ENCODE measurements around the gene USP17L20. TPM values are rescaled to one million over a fixed set of nuclear protein-coding genes. Genes with fewer than 3 reads are reported as not detected.
A peak's percentile ranks its signal among the peaks of the same experiment; 100 is the strongest.
"Not testable (repeated sequence)": the region's sequence is repeated elsewhere in the genome, so short reads cannot be mapped to it uniquely, and the experiment has no call there.

Gene USP17L20
- total RNA-seq, 1 donor from 2014 or later, result not detected

DNA sequence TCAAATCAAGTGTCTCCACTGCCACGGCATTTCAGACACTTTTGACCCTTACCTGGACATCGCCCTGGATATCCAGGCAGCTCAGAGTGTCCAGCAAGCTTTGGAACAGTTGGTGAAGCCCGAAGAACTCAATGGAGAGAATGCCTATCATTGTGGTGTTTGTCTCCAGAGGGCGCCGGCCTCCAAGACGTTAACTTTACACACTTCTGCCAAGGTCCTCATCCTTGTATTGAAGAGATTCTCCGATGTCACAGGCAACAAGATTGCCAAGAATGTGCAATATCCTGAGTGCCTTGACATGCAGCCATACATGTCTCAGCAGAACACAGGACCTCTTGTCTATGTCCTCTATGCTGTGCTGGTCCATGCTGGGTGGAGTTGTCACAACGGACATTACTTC is 27.7 kb upstream of the USP17L20 start:
- not testable (repeated sequence) for DNase-seq (ENCODE audit: low read depth); H3K27me3 Mint-ChIP-seq (ENCODE audit: low read depth, unreplicated experiment); H3K4me1 Mint-ChIP-seq (ENCODE audit: low read depth, unreplicated experiment); H3K4me2 ChIP-seq (ENCODE audit: low read length); H3K9me3 ChIP-seq (ENCODE audit: insufficient read depth, low read depth, low read length); H3K4me1 ChIP-seq (ENCODE audit: insufficient read depth, low read length); H3K27ac Mint-ChIP-seq (ENCODE audit: unreplicated experiment); FAIRE-seq; H3K4me3 Mint-ChIP-seq (ENCODE audit: unreplicated experiment); H3K27me3 ChIP-seq (ENCODE audit: insufficient read depth, low read length); H3K9ac ChIP-seq (ENCODE audit: low read length); H3K36me3 Mint-ChIP-seq (ENCODE audit: low read depth, unreplicated experiment); H3K36me3 ChIP-seq (ENCODE audit: insufficient read depth, low read length); H4K20me1 ChIP-seq (ENCODE audit: insufficient read depth, low read length); H3K79me2 ChIP-seq (ENCODE audit: insufficient read depth, low read length); H3K4me3 ChIP-seq (ENCODE audit: insufficient read depth, low read depth, low read length); H2AFZ ChIP-seq (ENCODE audit: low read depth, low read length); H3K27ac ChIP-seq (ENCODE audit: low read depth, low read length); H3K9me3 Mint-ChIP-seq (ENCODE audit: unreplicated experiment)

DNA sequence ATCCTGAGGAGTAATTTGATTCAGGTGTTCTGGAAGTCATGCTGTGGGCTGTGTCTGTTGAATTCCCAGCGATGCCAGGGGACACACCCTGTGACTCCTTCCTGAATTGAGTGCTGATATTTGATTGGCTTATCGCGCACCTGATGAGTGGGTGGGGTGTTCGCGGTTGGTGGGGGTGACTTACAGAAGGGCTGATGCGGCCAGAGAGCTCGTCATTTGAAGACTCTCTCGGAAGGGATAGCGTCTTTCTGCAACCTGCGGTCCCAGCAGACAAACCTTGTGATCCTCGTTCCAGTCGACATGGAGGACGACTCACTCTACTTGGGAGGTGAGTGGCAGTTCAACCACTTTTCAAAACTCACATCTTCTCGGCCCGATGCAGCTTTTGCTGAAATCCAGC is 23.8 kb upstream of the USP17L20 start, which contains the start of gene USP17L15:
TSS of gene USP17L15 (plus strand) at position 301 of the 400 bp plus-strand sequence. CDS start at position 301, 0 bp downstream.
- not testable (repeated sequence) for H3K9me3 Mint-ChIP-seq (ENCODE audit: unreplicated experiment); H4K20me1 ChIP-seq (ENCODE audit: insufficient read depth, low read length); H3K4me2 ChIP-seq (ENCODE audit: low read length); DNase-seq (ENCODE audit: low read depth); FAIRE-seq; H3K4me1 ChIP-seq (ENCODE audit: insufficient read depth, low read length); H3K9me3 ChIP-seq (ENCODE audit: insufficient read depth, low read depth, low read length); H3K27ac ChIP-seq (ENCODE audit: low read depth, low read length); H3K27me3 ChIP-seq (ENCODE audit: insufficient read depth, low read length); H3K36me3 ChIP-seq (ENCODE audit: insufficient read depth, low read length); H2AFZ ChIP-seq (ENCODE audit: low read depth, low read length); H3K4me1 Mint-ChIP-seq (ENCODE audit: low read depth, unreplicated experiment); H3K4me3 ChIP-seq (ENCODE audit: insufficient read depth, low read depth, low read length); H3K79me2 ChIP-seq (ENCODE audit: insufficient read depth, low read length); H3K4me3 Mint-ChIP-seq (ENCODE audit: unreplicated experiment); H3K9ac ChIP-seq (ENCODE audit: low read length); H3K36me3 Mint-ChIP-seq (ENCODE audit: low read depth, unreplicated experiment); H3K27ac Mint-ChIP-seq (ENCODE audit: unreplicated experiment); H3K27me3 Mint-ChIP-seq (ENCODE audit: low read depth, unreplicated experiment)

DNA sequence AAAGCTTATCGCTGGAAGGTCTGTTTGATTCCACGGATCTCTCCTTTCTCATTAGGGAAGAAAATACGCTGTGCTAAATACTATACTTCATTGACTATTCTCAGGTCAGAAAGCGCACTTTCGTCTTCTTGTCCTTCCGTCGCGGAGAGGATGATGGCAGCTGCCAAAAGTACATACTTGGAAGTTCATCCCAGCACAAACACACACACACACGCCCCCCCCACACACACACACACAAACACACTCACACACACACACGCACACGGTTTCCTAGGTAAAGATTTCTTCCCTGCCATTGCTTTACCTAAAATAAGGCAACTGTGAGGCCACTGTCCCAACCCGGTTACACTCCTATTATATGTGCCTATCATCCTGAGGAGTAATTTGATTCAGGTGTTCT is 19.5 kb upstream of the USP17L20 start:
- not testable (repeated sequence) for H3K36me3 ChIP-seq (ENCODE audit: insufficient read depth, low read length); H3K9me3 ChIP-seq (ENCODE audit: insufficient read depth, low read depth, low read length); H3K4me3 Mint-ChIP-seq (ENCODE audit: unreplicated experiment); H3K4me3 ChIP-seq (ENCODE audit: insufficient read depth, low read depth, low read length); H3K27ac ChIP-seq (ENCODE audit: low read depth, low read length); H3K79me2 ChIP-seq (ENCODE audit: insufficient read depth, low read length); H3K27me3 Mint-ChIP-seq (ENCODE audit: low read depth, unreplicated experiment); H4K20me1 ChIP-seq (ENCODE audit: insufficient read depth, low read length); H3K36me3 Mint-ChIP-seq (ENCODE audit: low read depth, unreplicated experiment); FAIRE-seq; H3K27me3 ChIP-seq (ENCODE audit: insufficient read depth, low read length); H2AFZ ChIP-seq (ENCODE audit: low read depth, low read length); H3K4me1 ChIP-seq (ENCODE audit: insufficient read depth, low read length); H3K9ac ChIP-seq (ENCODE audit: low read length); H3K27ac Mint-ChIP-seq (ENCODE audit: unreplicated experiment); H3K4me2 ChIP-seq (ENCODE audit: low read length); H3K4me1 Mint-ChIP-seq (ENCODE audit: low read depth, unreplicated experiment); H3K9me3 Mint-ChIP-seq (ENCODE audit: unreplicated experiment)
- peak; percentile 0 for DNase-seq (ENCODE audit: low read depth)

DNA sequence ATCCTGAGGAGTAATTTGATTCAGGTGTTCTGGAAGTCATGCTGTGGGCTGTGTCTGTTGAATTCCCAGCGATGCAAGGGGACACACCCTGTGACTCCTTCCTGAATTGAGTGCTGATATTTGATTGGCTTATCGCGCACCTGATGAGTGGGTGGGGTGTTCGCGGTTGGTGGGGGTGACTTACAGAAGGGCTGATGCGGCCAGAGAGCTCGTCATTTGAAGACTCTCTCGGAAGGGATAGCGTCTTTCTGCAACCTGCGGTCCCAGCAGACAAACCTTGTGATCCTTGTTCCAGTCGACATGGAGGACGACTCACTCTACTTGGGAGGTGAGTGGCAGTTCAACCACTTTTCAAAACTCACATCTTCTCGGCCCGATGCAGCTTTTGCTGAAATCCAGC is 14.3 kb upstream of the USP17L20 start, which contains the start of gene USP17L17:
TSS of gene USP17L17 (plus strand) at position 301 of the 400 bp plus-strand sequence. CDS start at position 301, 0 bp downstream.
- H3K27me3 ChIP-seq (ENCODE audit: insufficient read depth, low read length); DNase-seq (ENCODE audit: low read depth); H3K4me3 ChIP-seq (ENCODE audit: insufficient read depth, low read depth, low read length); H2AFZ ChIP-seq (ENCODE audit: low read depth, low read length); H3K9ac ChIP-seq (ENCODE audit: low read length); H3K9me3 ChIP-seq (ENCODE audit: insufficient read depth, low read depth, low read length); FAIRE-seq; H3K27me3 Mint-ChIP-seq (ENCODE audit: low read depth, unreplicated experiment); H3K27ac ChIP-seq (ENCODE audit: low read depth, low read length); H3K36me3 ChIP-seq (ENCODE audit: insufficient read depth, low read length); H3K27ac Mint-ChIP-seq (ENCODE audit: unreplicated experiment); H3K4me3 Mint-ChIP-seq (ENCODE audit: unreplicated experiment); H4K20me1 ChIP-seq (ENCODE audit: insufficient read depth, low read length); H3K79me2 ChIP-seq (ENCODE audit: insufficient read depth, low read length); H3K4me2 ChIP-seq (ENCODE audit: low read length); H3K4me1 ChIP-seq (ENCODE audit: insufficient read depth, low read length); H3K36me3 Mint-ChIP-seq (ENCODE audit: low read depth, unreplicated experiment); H3K9me3 Mint-ChIP-seq (ENCODE audit: unreplicated experiment); H3K4me1 Mint-ChIP-seq (ENCODE audit: low read depth, unreplicated experiment): not testable (repeated sequence)

DNA sequence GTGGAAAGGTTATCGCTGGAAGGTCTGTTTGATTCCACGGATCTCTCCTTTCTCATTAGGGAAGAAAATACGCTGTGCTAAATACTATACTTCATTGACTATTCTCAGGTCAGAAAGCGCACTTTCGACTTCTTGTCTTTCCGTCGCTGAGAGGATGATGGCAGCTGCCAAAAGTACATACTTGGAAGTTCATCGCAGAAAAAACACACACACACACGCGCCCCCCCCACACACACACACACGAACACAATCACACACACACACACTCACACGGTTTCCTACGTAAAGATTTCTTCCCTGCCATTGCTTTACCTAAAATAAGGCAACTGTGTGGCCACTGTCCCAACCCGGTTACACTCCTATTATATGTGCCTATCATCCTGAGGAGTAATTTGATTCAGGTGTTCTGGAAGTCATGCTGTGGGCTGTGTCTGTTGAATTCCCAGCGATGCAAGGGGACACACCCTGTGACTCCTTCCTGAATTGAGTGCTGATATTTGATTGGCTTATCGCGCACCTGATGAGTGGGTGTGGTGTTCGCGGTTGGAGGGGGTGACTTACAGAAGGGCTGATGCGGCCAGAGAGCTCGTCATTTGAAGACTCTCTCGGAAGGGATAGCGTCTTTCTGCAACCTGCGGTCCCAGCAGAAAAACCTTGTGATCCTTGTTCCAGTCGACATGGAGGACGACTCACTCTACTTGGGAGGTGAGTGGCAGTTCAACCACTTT is 9.8 kb upstream of the USP17L20 start, which contains the start of gene USP17L18:
TSS of gene USP17L18 (plus strand) at position 678 of the 728 bp plus-strand sequence. CDS start at position 678, 0 bp downstream.
- H3K27ac ChIP-seq (ENCODE audit: low read depth, low read length); H3K27me3 Mint-ChIP-seq (ENCODE audit: low read depth, unreplicated experiment); H3K36me3 Mint-ChIP-seq (ENCODE audit: low read depth, unreplicated experiment); H3K79me2 ChIP-seq (ENCODE audit: insufficient read depth, low read length); H3K4me3 Mint-ChIP-seq (ENCODE audit: unreplicated experiment); H3K4me2 ChIP-seq (ENCODE audit: low read length); H3K4me3 ChIP-seq (ENCODE audit: insufficient read depth, low read depth, low read length); DNase-seq (ENCODE audit: low read depth); H3K36me3 ChIP-seq (ENCODE audit: insufficient read depth, low read length); H3K9me3 Mint-ChIP-seq (ENCODE audit: unreplicated experiment); H4K20me1 ChIP-seq (ENCODE audit: insufficient read depth, low read length); H3K9ac ChIP-seq (ENCODE audit: low read length); H3K4me1 Mint-ChIP-seq (ENCODE audit: low read depth, unreplicated experiment); H3K9me3 ChIP-seq (ENCODE audit: insufficient read depth, low read depth, low read length); FAIRE-seq; H3K27me3 ChIP-seq (ENCODE audit: insufficient read depth, low read length); H3K27ac Mint-ChIP-seq (ENCODE audit: unreplicated experiment); H2AFZ ChIP-seq (ENCODE audit: low read depth, low read length); H3K4me1 ChIP-seq (ENCODE audit: insufficient read depth, low read length): not testable (repeated sequence)

DNA sequence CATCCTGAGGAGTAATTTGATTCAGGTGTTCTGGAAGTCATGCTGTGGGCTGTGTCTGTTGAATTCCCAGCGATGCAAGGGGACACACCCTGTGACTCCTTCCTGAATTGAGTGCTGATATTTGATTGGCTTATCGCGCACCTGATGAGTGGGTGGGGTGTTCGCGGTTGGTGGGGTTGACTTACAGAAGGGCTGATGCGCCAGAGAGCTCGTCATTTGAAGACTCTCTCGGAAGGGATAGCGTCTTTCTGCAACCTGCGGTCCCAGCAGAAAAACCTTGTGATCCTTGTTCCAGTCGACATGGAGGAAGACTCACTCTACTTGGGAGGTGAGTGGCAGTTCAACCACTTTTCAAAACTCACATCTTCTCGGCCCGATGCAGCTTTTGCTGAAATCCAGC is 4.8 kb upstream of the USP17L20 start, which contains the start of gene USP17L19:
TSS of gene USP17L19 (plus strand) at position 301 of the 400 bp plus-strand sequence. CDS start at position 301, 0 bp downstream.
- not testable (repeated sequence) for H3K27me3 Mint-ChIP-seq (ENCODE audit: low read depth, unreplicated experiment)

More for the DNA sequence above, 4.8 kb upstream of the USP17L20 start, which contains the start of gene USP17L19:
- not testable (repeated sequence) for H4K20me1 ChIP-seq (ENCODE audit: insufficient read depth, low read length); H3K4me3 Mint-ChIP-seq (ENCODE audit: unreplicated experiment); H3K27ac Mint-ChIP-seq (ENCODE audit: unreplicated experiment); H2AFZ ChIP-seq (ENCODE audit: low read depth, low read length); H3K4me2 ChIP-seq (ENCODE audit: low read length); H3K36me3 Mint-ChIP-seq (ENCODE audit: low read depth, unreplicated experiment); H3K9ac ChIP-seq (ENCODE audit: low read length); H3K4me1 Mint-ChIP-seq (ENCODE audit: low read depth, unreplicated experiment); H3K27me3 ChIP-seq (ENCODE audit: insufficient read depth, low read length); H3K9me3 ChIP-seq (ENCODE audit: insufficient read depth, low read depth, low read length); DNase-seq (ENCODE audit: low read depth); H3K27ac ChIP-seq (ENCODE audit: low read depth, low read length); H3K4me3 ChIP-seq (ENCODE audit: insufficient read depth, low read depth, low read length); H3K4me1 ChIP-seq (ENCODE audit: insufficient read depth, low read length); H3K36me3 ChIP-seq (ENCODE audit: insufficient read depth, low read length); H3K9me3 Mint-ChIP-seq (ENCODE audit: unreplicated experiment); H3K79me2 ChIP-seq (ENCODE audit: insufficient read depth, low read length); FAIRE-seq

Data from astrocyte (in vitro differentiated cells and primary cell).